HG02763 (cell line): ENCODE results near the gene TTC1.
"Not testable (repeated sequence)": the region's sequence is repeated elsewhere in the genome, so short reads cannot be mapped to it uniquely, and the experiment has no call there.

Source experiments
- ATAC-seq: cut with Tn5 transposase; IDR thresholded peaks from one replicate; pipeline ENCODE4 v1.9.1; 2021; ENCODE audit warnings: mild to moderate bottlenecking, moderate library complexity; ENCODE audit not compliant: unreplicated experiment

The TTC1 gene, protein sequence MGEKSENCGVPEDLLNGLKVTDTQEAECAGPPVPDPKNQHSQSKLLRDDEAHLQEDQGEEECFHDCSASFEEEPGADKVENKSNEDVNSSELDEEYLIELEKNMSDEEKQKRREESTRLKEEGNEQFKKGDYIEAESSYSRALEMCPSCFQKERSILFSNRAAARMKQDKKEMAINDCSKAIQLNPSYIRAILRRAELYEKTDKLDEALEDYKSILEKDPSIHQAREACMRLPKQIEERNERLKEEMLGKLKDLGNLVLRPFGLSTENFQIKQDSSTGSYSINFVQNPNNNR

DNA sequence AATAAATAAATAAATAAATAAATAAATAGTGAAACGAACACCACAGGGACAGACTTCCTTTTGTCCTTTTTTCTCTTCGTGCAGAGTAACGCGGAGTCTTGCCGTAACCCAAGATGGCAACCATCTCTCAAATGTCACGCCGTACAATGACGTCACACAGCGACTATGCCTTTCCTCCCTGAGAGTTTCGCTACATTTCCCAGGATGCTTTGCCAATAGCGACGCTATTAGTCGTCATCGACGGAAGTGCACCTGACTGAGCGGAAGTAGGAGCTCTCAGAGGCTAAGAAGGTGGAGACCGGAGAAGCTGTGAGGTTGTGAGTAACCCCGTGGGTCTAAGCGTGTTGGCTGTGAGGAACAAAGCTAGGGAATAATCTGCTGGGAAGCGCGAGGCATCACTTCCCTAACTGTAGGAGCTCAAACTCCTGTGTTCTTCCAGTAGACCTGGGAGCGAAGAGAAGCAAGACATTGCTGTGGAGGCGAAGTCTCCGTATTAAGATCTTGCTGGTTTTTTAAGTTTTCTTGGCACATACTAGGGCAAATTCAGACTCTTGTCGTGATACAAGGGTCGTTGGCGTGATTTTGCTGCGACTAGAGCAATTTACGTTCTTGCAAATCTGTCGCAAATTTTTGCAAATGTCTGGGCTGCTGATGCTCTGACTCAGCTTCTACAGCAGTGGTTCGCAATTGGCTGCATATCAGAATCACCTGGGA, at the start of gene TTC1:
TTC1 (plus strand) TSS at position 263 of the 714 bp plus-strand sequence. CDS start 1,390 bp downstream, outside the sequence.
- peak; percentile 100 for ATAC-seq

DNA sequence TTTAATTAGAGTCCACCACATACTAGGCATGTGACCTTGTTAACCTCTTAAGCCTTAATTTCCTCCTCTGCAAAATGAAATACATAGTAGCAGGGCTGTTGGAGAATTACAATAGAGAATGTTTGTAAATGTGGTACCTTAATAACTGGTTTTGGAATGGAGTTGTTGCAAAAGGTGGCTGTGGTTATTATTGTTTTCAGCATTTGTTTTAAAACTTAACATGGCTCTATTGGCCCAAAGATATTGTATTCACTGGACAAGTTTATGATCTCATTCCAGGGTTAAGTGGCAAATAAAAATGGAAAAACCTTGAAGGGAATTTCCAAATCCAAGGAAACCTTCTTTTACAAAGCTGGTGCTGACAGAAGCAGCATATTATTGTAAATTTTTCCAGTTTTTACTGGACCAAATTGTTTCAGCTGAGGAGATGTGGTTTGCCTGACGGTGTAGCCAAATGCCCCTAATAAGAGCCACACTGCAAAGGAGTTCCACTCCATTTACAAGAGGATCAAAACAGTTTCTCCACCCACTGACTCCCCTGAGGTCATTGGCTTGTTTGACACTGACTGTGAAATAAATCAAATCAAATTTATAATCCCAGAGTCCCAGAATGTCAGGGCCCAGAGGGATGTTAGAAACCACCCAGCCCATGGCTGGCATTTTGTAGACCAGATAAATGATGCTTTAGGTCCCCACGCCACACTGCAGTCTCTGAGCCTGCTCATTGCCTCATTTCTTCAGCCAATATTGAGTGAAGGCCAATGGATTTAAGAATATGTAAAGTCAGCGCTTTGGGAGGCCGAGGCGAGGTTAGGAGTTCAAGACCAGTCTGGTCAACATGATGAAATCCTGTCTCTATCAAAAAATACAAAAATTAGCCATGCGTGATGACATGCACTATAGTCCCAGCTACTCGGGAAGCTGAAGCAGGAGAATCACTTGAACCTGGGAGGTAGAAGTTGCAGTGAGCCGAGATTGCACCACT, 47.5 kb upstream of the TTC1 start:
- no peak for ATAC-seq

DNA sequence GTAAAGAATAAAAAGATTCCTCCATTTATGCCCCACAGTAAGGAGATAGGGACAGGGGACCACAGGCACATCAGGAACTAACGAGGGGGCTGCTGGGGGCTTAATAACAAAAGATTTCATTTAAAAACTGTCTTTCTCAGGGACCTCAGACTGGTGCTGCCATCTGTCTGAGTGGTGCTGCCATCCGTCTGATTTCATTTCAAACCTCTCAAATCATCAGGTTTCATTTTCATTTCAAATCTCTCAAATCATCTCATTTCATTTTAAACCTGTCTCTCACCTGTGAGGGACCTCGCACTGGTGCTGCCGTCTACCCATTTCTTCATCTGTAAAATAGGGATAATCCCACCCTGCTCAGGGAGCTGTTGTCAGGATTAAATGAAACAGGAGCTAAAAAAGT, 46.7 kb upstream of the TTC1 start:
- ATAC-seq, result no peak

DNA sequence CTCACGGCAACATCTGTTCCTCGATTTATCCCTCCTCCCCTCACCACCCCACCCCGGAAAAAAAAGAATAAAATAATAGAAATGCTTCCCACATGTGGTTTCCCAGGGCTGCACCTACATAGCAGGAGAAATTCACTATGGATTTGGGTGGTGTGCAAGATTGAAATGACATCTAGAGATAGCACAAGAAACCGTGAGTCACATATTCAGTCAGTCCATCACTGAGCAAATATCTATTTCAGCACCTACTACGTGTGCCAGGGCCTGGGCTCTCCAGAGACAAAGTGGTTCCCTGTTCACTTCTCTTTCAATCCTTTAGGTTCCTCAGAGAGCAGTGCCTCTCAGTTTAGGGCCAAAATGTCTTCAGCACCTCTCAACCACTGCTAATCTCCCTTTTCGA, 45.0 kb upstream of the TTC1 start:
- ATAC-seq, result no peak

DNA sequence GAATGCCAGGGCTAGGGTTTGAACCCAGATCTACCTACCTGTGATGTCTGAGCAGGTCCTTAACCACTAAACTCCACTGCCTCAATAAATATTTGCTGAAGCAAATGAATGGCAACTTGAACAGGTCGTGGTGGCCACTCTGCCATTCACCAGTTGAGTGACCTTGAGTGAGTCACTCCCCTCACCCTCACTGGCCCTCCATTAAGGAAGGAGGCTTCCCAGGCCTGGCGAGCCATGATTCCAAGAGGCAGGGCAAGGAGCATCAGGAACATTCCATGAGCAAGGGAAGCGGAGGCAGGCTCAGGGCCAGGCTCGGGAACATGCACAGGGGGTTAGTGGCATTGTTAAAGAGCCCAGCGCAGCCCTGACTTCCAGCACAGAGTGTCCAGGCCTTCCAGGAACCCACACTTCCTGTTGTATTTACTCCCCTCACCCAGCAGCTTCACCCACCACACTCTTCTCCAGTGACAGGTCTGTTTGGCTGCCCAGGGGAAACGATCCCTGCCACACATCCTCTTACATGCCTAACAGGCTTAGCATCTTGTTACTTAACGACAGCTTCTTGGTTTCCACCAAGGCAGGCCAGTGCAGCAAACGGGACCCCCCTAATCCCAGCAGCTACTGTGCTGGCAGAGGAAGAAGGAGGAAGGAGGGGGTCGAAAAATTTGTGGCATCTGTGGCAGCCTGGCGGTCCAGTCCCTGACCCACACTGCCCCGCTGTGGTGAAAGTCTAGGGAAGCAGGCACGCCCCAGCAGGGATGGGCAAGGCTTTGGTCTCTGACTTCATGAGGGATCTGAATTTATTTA, 43.7 kb upstream of the TTC1 start:
- no peak for ATAC-seq

DNA sequence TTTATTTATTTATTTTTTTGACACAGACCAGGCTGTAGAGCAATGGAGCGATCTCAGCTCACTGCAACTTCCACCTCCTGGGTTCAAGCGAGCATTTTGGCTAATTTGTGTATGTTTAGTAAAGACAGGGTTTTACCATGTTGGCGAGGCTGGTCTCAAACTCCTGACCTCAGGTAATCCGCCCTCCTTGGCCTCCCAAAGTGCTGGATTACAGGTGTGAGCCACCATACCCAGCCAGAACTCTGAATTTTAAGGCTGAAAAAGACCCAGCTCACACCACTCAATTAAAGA, 43.2 kb upstream of the TTC1 start:
- not testable (repeated sequence) for ATAC-seq

DNA sequence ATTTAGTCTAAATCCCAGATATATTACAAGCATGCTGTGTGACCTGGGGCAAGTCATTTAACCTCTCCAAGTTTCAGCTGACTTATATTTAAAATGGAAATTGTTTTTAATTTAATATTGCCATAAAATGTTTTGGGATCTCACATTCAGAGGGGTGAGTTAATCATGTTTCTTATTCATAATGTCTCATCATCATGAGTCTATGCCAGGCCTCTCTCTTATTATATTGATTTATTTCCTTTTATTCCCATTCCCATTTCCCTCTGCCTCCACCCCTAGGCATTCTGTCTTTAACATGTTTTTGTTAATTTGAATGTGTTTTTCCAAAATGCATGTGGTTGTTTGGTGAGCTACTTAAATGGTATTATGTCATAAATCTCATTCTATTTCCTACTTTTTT, 39.0 kb upstream of the TTC1 start:
- ATAC-seq, result no peak

DNA sequence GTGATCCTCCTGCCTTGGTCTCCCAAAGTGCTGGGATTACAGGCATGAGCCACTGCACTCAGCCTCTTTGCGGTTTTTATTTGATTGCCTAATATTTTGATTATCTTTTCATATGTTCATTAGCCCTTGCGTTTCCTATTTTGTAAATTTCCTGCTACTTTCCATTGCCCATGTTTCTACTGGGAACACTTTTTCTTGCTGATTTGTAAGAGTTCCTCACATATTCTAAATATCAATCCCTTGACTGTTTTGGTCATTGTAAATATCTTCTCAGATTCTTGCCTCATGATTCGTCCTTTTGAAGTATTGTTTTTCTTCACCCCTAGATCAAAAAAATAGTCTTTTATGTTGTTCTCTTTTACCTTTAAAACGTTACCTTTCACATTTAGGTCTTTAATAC, 37.9 kb upstream of the TTC1 start:
- no peak for ATAC-seq

DNA sequence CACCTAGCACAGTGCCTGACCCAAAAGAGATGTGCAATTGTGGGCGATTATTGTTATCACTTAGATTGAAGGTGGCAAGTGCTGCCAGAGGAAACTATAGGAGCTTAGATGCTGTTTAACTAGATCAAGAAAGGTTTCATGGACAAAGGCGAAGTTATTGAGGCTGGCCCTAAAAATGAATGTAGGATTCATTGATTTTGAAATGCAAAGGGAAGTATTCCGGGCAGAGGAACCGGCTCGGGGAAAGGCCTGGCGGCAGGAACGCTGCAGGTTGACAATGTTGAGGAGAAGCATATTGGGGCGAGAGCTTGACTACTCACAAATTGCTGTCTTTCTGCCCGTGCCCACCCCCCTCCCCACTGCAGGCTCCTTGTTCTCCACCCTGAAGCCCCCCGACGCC, 37.4 kb upstream of the TTC1 start:
- ATAC-seq, result no peak

DNA sequence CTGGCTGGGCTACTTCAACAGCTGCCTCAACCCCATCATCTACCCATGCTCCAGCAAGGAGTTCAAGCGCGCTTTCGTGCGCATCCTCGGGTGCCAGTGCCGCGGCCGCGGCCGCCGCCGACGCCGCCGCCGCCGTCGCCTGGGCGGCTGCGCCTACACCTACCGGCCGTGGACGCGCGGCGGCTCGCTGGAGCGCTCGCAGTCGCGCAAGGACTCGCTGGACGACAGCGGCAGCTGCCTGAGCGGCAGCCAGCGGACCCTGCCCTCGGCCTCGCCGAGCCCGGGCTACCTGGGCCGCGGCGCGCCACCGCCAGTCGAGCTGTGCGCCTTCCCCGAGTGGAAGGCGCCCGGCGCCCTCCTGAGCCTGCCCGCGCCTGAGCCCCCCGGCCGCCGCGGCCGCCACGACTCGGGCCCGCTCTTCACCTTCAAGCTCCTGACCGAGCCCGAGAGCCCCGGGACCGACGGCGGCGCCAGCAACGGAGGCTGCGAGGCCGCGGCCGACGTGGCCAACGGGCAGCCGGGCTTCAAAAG, 36.9 kb upstream of the TTC1 start:
- ATAC-seq, result no peak

DNA sequence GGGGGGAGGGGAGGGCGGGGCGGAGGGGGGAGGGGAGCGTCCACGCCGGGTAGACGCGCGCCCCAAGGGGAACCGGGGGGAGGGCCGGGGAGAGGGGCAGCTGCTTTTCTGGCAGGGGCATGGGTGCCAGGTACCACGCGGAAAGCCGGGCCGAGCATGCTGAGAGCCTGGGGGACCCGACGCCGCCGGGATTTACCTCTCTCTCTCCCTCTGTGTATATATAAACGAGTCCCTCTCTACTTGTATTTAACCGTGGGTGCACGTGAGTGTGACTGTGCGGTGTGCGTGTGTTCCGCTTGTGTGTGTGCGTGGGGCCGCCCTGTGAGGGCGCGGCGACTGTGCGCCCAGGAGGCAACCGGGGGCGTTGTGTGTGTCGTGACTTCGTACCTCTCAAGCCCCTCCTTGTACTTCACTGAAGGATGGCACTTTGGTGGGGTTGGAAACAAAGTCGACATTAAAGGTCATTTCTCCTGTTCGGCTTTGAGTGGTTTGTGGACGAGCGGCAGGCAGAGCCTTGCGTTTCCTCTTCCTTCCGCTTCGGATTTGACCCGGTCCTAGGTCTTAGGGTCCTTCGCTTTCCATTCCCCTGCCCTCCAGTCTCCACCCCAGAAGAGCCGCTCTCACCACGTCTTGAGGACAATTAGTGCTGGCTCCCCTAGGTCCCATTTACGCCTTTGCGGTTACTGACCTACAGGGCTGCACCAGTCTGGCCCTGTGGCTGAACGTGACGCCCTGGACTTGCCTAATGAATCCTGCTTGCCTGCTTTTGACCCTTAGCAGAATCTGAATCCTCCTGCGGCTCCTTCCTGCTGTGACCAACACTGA, 36.2 kb upstream of the TTC1 start:
- ATAC-seq, result no peak

DNA sequence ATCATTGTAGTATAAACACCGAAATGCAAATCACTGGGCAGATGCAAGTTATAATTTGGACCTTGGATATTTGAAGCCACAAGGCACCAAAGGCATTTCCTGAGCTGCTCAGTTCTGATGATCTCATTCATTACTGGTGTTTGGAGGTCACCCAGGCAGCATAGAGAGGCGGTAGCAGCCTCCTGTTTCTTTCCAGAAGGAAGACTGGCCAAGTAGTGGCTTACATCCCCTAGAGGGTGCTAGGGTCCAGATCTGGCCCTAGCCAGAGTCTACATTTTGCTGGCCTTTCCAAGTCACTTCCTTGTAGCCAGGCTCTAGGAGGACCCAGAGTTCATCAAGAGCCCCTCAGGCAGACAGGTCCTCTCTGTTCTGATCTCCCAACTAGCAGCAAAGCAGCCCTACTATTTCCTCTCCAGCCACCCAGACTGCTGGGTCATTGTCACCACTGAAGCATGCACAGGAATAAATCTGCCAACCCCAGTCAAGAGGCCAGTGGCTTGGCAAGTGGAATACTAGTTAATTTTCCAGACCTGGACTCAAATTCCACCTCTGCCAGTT, 33.4 kb upstream of the TTC1 start:
- ATAC-seq, result no peak

DNA sequence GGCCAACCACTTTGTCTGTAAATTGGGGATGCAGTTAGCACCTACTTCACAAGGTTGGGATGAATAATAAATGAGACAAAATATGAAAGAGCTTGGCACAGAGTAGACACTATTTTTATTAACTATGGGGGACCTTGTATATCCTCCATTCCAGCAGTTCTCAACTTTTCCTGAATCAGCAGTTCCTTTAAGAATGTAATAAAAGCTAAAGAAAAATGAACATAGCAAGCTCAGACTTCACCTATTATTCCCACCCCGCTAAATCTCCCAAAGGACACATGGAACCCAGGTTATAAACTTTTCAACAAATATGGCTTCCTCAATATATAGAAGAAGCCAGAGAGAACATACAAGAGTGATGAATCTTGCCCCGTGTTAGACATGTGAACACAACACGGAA, 32.0 kb upstream of the TTC1 start:
- ATAC-seq, result no peak

DNA sequence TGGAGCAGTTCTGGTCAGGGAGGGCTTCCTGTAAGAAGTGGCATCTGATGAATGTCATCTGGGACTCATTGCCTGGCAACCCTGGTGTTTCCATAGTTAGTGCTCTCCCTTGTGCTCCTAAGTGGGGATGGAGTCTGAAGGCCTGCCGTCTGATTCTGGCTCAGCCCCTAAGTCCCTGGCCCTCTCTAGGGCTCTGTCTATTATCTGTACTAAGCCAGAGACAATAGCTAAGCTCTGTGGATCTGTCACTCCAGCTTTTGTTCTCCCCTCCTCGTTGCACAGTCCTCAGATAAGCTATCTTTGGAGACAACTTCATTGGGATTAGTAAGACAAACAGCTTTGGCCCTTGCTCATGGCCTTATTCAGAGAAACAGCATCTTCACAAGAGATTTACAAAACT, 30.6 kb upstream of the TTC1 start:
- ATAC-seq, result no peak

DNA sequence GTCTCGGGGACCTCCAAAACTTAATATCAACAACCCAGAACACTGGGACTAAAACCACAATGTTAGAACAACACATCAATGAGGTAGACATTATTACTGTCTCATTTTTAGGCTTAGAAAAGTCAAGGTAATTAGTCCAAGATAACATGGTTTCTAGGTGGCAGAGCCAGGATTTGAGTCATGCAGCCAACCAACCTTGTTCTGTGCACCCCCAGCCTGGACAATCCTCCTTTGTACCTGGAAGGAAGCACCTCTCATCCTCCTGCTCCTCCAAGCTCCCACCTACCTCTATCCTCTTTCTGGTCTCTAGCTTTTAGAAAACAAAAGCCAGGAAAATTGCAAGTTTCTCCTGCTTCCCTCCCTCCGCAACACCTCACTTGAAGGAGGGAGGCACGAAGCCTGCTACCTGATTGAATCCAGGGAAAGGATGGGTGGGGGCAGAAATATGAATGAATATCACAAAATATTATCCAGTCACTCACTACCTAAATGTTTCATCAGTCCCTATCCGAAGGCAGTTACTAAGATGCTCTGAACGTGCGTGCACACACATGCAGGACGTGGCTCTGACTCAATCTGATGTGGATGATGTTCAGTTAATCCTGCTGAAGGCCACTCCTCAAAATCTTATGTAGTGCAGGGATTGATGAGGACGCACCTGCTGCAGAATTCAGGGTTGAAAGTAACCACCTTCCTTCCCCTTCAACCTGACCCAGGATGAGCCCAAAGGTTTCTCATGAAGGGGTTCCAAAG, 26.3 kb upstream of the TTC1 start:
- no peak for ATAC-seq

DNA sequence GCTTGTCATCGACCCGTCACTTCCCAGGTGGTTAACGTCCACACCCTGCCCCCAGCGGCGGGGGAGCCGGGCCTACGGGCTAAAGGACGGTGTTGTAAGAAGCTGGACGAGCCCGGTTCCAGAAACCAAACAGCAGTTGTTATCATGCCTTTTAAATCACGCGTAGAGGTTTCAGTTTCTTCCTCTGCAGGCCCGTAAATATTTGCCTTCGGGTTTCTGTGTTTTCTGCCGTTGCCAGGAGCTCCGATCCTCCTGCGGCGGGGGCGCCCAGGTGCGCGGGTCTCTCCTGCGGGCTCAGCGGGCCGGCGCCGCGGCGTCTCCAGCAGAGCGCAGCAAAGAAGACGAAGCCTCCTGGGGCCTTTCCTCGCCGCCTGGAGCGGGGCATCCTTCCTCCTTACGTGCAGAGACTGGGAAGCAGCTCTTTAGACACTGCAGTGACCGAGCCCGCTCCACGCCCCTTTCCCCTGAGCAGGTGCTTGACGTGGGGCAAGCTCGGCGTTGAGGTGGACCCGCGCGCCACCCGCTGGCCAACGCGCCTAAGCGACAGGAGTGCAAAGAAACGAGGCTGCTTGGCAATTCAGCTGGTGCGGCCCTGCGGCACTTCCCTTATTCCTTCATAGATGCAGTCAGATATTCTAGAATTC, 21.8 kb upstream of the TTC1 start:
- peak; percentile 82 for ATAC-seq

DNA sequence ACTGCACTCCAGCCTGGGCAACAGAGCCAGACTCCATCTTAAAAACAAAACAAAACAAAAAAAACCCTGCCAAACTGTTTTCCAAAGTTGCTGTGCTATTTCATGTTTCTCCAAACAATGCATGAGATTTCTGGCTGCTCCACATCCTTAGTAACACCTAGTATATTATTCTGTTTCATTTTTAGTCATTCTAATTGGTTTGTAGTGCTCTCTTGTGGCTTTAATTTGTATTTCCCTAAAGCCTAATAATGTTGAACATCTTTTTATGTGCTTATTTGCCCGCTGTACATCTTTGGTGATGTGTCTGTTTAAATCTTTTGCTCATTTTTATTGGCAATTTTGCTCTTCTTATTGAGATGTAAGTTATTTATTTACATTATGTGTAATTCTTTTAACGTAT, 18.4 kb upstream of the TTC1 start:
- no peak for ATAC-seq

DNA sequence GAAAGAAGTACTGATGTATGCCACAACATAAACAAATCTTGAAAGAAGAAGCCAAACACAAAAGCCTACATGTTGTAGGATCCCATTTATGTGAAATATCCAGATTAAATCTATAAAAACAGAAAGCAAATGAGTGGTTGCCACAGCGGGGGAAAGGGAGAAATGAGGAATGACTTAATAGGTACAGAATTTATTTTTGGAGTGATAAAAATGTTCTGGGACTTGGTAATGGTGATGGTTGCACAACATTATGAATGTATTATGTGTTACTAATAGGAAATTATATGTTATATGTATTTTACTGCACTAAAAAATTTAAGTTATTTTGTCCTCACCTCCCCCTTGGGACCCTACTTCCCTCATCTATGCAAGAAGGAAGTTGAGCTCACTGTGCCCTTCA, 16.4 kb upstream of the TTC1 start:
- no peak for ATAC-seq
